Transverse colon (tissue), 4 donors: ENCODE measurements around the gene MINDY2.

ENCODE experiments used
- CTCF ChIP-seq, 5 experiments: fragments of 200-600 bp in 3 of 5; fragments of 450-650 bp in 2 of 5; sonication (generic) in 3 of 5; IDR thresholded peaks; 1 replicate in 2 of 5; 2 replicates in 3 of 5; pipeline ENCODE4 v1.5.1; 2016 to 2017; ENCODE audit warnings: antibody characterized with exemption in 5 of 5, inconsistent platforms in 3 of 5, mild to moderate bottlenecking in 2 of 5, moderate library complexity in 1 of 5
- POLR2A ChIP-seq: fragments of 450-650 bp; IDR thresholded peaks from one replicate; pipeline ENCODE4 v1.6.1; 2016; ENCODE audit warnings: antibody characterized with exemption, mild to moderate bottlenecking, moderate library complexity
- POLR2AphosphoS5 ChIP-seq, 3 donors: sonication (generic); formaldehyde crosslinking; IDR thresholded peaks; one replicate each; pipeline ENCODE4 v1.6.1; 2016; ENCODE audit warnings: antibody characterized with exemption in 3 of 3

- TF ChIP-seq POLR2A (no peak), CTCF (IDR thresholded peaks at IDR 0.05) (no peak), POLR2AphosphoS5 (IDR thresholded peaks at IDR 0.05) (no peak)
These were observed 10.1 kb upstream of the MINDY2 start for GRCh38 chr15:58761010-58761388.
